GM18519 (cell line): ENCODE measurements around the gene ARID2.

Experiments used
- ATAC-seq: cut with Tn5 transposase; IDR thresholded peaks from one replicate; pipeline ENCODE4 v1.9.1; 2021; ENCODE audit warnings: mild to moderate bottlenecking, moderate library complexity; ENCODE audit not compliant: unreplicated experiment, low FRiP score

The ARID2 gene

GRCh38 chr12:45915405-45915804, 185.9 kb downstream of the ARID2 start:
- no peak for ATAC-seq

GRCh38 chr12:45918818-45919217, 189.3 kb downstream of the ARID2 start:
- no peak for ATAC-seq

- ATAC-seq: no peak
Observed at GRCh38 chr12:45928309-45928708, 198.8 kb downstream of the ARID2 start.

GRCh38 chr12:45930369-45930768, 200.9 kb downstream of the ARID2 start:
- ATAC-seq: no peak

- ATAC-seq: no peak
Observed at GRCh38 chr12:45933504-45933903, 204.0 kb downstream of the ARID2 start.

GRCh38 chr12:45934956-45935355, 205.4 kb downstream of the ARID2 start:
- ATAC-seq: no peak

GRCh38 chr12:45938566-45938965, 209.1 kb downstream of the ARID2 start:
- no peak for ATAC-seq

GRCh38 chr12:45939759-45940158, 210.3 kb downstream of the ARID2 start:
- no peak for ATAC-seq

GRCh38 chr12:45944771-45945170, 215.3 kb downstream of the ARID2 start:
- no peak for ATAC-seq

- no peak for ATAC-seq
Observed at GRCh38 chr12:45946435-45946834, 216.9 kb downstream of the ARID2 start.

- ATAC-seq: no peak
Observed at GRCh38 chr12:45948546-45948945, 219.0 kb downstream of the ARID2 start.
